SK-N-SH (cell line): ENCODE measurements around the gene KLHL17.

Source experiments
- POLR2AphosphoS5 ChIP-seq: IDR thresholded peaks from 2 replicates; pipeline ENCODE4 v1.6.1; 2012; ENCODE audit warnings: low read depth, low read length
- RAD21 ChIP-seq: IDR thresholded peaks from 2 replicates; pipeline ENCODE4 v1.6.1; 2012; ENCODE audit warnings: mild to moderate bottlenecking, low read length
- RXRA ChIP-seq: IDR thresholded peaks from 2 replicates; pipeline ENCODE4 v1.4.0; 2012; ENCODE audit warnings: low read depth, mild to moderate bottlenecking, borderline replicate concordance
- SMC3 ChIP-seq: IDR thresholded peaks from 2 replicates; pipeline ENCODE4 v1.6.1; 2012; ENCODE audit warnings: low read depth, low read length, improper control_type of control experiment
- TF ChIP-seq, protein P1 (sequence below): fragments of 200-600 bp; sonication (generic); IDR thresholded peaks from 2 replicates; pipeline ENCODE4 v1.6.1; 2017; ENCODE audit warnings: antibody characterized with exemption, mild to moderate bottlenecking, moderate library complexity
- TF ChIP-seq, protein P2 (sequence below): IDR thresholded peaks from 2 replicates; pipeline ENCODE4 v1.4.0; 2012; ENCODE audit warnings: low read depth, borderline replicate concordance

DNA sequence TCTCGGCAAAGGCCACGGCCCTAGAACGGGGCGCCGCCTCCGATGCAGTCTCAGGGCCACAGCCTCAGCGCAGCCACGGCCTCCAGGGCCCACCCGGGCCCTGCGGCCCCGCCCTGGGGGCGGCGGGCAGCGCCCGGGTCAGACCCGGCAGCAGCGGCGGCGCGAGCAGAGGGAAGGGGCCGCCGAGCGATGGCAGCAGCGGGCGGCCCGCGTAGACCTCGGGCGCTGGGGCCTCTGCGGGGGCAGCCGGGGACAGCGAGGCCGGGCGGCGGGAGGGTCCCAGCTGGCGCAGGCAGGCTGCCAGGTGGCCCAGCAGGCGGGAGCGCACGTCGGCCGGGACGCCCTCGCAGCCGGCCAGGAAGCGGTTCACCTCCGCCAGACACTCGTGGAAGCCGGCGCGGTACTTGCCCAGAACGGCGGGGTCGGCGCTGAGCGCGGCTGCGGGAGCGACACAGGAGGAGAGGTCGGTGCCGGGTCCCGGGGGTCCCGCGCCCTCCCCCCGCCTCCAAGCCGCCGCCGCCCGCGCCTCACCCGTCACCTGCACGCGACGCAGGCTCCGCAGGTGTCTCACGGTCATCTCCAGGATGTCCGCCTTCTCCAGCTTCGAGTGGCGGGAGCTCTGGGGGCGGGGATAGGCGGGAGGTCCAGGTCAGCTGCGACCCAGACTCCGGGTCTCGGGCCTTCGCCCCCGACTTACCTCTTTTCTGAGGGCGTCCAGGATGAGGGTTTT, 38.8 kb downstream of the KLHL17 start:
- TF ChIP-seq, protein P1, sequence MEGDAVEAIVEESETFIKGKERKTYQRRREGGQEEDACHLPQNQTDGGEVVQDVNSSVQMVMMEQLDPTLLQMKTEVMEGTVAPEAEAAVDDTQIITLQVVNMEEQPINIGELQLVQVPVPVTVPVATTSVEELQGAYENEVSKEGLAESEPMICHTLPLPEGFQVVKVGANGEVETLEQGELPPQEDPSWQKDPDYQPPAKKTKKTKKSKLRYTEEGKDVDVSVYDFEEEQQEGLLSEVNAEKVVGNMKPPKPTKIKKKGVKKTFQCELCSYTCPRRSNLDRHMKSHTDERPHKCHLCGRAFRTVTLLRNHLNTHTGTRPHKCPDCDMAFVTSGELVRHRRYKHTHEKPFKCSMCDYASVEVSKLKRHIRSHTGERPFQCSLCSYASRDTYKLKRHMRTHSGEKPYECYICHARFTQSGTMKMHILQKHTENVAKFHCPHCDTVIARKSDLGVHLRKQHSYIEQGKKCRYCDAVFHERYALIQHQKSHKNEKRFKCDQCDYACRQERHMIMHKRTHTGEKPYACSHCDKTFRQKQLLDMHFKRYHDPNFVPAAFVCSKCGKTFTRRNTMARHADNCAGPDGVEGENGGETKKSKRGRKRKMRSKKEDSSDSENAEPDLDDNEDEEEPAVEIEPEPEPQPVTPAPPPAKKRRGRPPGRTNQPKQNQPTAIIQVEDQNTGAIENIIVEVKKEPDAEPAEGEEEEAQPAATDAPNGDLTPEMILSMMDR: no peak
- TF ChIP-seq RXRA (no peak), SMC3 (no peak), RAD21 (no peak), POLR2AphosphoS5 (no peak)
- TF ChIP-seq, protein P2, sequence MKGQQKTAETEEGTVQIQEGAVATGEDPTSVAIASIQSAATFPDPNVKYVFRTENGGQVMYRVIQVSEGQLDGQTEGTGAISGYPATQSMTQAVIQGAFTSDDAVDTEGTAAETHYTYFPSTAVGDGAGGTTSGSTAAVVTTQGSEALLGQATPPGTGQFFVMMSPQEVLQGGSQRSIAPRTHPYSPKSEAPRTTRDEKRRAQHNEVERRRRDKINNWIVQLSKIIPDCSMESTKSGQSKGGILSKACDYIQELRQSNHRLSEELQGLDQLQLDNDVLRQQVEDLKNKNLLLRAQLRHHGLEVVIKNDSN: no peak
